Right renal pelvis (tissue), 4 donors: ENCODE measurements around the gene S100A16. TPM values are rescaled to one million over a fixed set of nuclear protein-coding genes. Genes with fewer than 3 reads are reported as not detected.

Experiments used
- DNase-seq, 4 donors: peaks; one replicate each; pipeline ENCODE4 v3.0.0-alpha.2; 2013; ENCODE audit warnings: low read depth in 4 of 4, low spot score in 3 of 4, missing footprints in 1 of 4
- polyA plus RNA-seq, 4 donors: library from polyadenylated mRNA; unstranded; fragments of 120-200 nt; gene quantifications; one replicate each; pipeline ENCODE4 v1.2.1, GENCODE V29; 2013; ENCODE audit not compliant: insufficient read length in 4 of 4

The S100A16 gene
- polyA plus RNA-seq, 4 donors = 108 to 130 (median 113) TPM

- no peak for DNase-seq
These were observed 25.3 kb upstream of the S100A16 start for GRCh38 chr1:153638261-153638660.

- DNase-seq = no peak
These were observed 23.4 kb upstream of the S100A16 start for GRCh38 chr1:153636312-153636711.

GRCh38 chr1:153635872-153636271 is 22.9 kb upstream of the S100A16 start:
- DNase-seq = no peak

- DNase-seq = peak; percentile 96 to 99 (median 98)
These were observed 21.1 kb upstream of the S100A16 start, which contains the start of gene CHTOP for GRCh38 chr1:153633754-153634665. TSS of gene CHTOP (plus strand) at chr1:153634066. CDS start at chr1:153636589, 2,523 bp downstream.

GRCh38 chr1:153633161-153633753 is 20.3 kb upstream of the S100A16 start:
- no peak for DNase-seq

- DNase-seq = no peak
These were observed 18.4 kb upstream of the S100A16 start for GRCh38 chr1:153631047-153632022.

GRCh38 chr1:153630384-153630783 is 17.4 kb upstream of the S100A16 start:
- DNase-seq = no peak

GRCh38 chr1:153629971-153630370 is 17.0 kb upstream of the S100A16 start:
- no peak for DNase-seq

GRCh38 chr1:153629343-153629665 is 16.4 kb upstream of the S100A16 start:
- DNase-seq = no peak

GRCh38 chr1:153628638-153629342 is 15.9 kb upstream of the S100A16 start:
- DNase-seq = no peak

GRCh38 chr1:153627715-153628626 is 15.0 kb upstream of the S100A16 start, which contains the start of gene S100A1:
TSS of gene S100A1 (plus strand) at chr1:153628434. CDS start at chr1:153630522, 2,088 bp downstream.
- no peak for DNase-seq

GRCh38 chr1:153626904-153627714 is 14.2 kb upstream of the S100A16 start, which contains the start of gene S100A13:
TSS of gene S100A13 (minus strand) at chr1:153627505. CDS start at chr1:153626472, 1,033 bp downstream.
- peak; percentile 71 to 77 (median 74) for DNase-seq

GRCh38 chr1:153626477-153626903 is 13.6 kb upstream of the S100A16 start:
- DNase-seq = no peak

GRCh38 chr1:153624965-153625611 is 12.2 kb upstream of the S100A16 start:
- no peak for DNase-seq

GRCh38 chr1:153623101-153623500 is 10.2 kb upstream of the S100A16 start:
- no peak for DNase-seq

- DNase-seq = no peak
These were observed 6.2 kb upstream of the S100A16 start for GRCh38 chr1:153619171-153619570.

- no peak for DNase-seq
These were observed 4.7 kb upstream of the S100A16 start for GRCh38 chr1:153617663-153618062.
